CD4-positive, alpha-beta memory T cell (primary cell): ENCODE data around the gene SBK2. TPM values are rescaled to one million over a fixed set of nuclear protein-coding genes. Genes with fewer than 3 reads are reported as not detected.
"Not testable (repeated sequence)": the region's sequence is repeated elsewhere in the genome, so short reads cannot be mapped to it uniquely, and the experiment has no call there.

Source experiments
- CTCF ChIA-PET: fragments of 350-600 bp; sonication (Branson Sonifier 250); formaldehyde crosslinking; loops from one replicate; lab custom pipeline; 2021; ENCODE audit warnings: inconsistent platforms; ENCODE audit not compliant: partially characterized antibody; lab: Charles Lee
- POLR2A ChIA-PET: fragments of 350-600 bp; sonication (Branson Sonifier 250); formaldehyde crosslinking; loops from one replicate; lab custom pipeline; 2021; ENCODE audit not compliant: partially characterized antibody; lab: Charles Lee
- DNase-seq, 5 donors: peaks; one replicate each; pipeline versions ENCODE4 v3.0.0 to v3.0.0-alpha.2; 2020 to 2022; ENCODE audit warnings: mixed read lengths in 1 of 5
- H3K27ac ChIP-seq: one replicate; pipeline ENCODE4 v1.7.0; 2013; ENCODE audit warnings: low read depth, low read length
- H3K27me3 ChIP-seq: 2 replicates; pipeline ENCODE4 v1.7.0; 2013; ENCODE audit warnings: mild to moderate bottlenecking, low read length, moderate library complexity; ENCODE audit not compliant: insufficient read depth
- H3K36me3 ChIP-seq: 2 replicates; pipeline ENCODE4 v1.7.0; 2013; ENCODE audit warnings: mild to moderate bottlenecking, low read length, moderate library complexity; ENCODE audit not compliant: insufficient read depth
- H3K4me1 ChIP-seq: 2 replicates; pipeline ENCODE4 v1.7.0; 2013; ENCODE audit warnings: mild to moderate bottlenecking, low read length, moderate library complexity; ENCODE audit not compliant: insufficient read depth
- H3K4me3 ChIP-seq, 2 donors: one replicate each; pipeline ENCODE4 v1.7.0; 2013; ENCODE audit warnings: low read length in 2 of 2, mild to moderate bottlenecking in 1 of 2
- H3K9me3 ChIP-seq, 2 donors: one replicate each; pipeline ENCODE4 v1.7.0; 2013; ENCODE audit warnings: low read length in 2 of 2, control low read depth in 1 of 2; ENCODE audit not compliant: control insufficient read depth in 1 of 2
- H3K27ac Mint-ChIP-seq, 7 donors: one replicate each; pipeline ENCODE4 v1.8.0; 2020 to 2021; ENCODE audit warnings: mixed read lengths in 7 of 7, mild to moderate bottlenecking in 6 of 7, inconsistent platforms in 3 of 7, moderate library complexity in 3 of 7
- H3K27me3 Mint-ChIP-seq, 2 donors: one replicate each; pipeline ENCODE4 v1.8.0; 2020 to 2021; ENCODE audit warnings: mixed read lengths in 2 of 2
- H3K36me3 Mint-ChIP-seq, 2 donors: one replicate each; pipeline ENCODE4 v1.8.0; 2020 to 2021; ENCODE audit warnings: mixed read lengths in 2 of 2, inconsistent platforms in 1 of 2, mild to moderate bottlenecking in 1 of 2
- H3K4me1 Mint-ChIP-seq, 4 donors: one replicate each; pipeline ENCODE4 v1.8.0; 2020 to 2021; ENCODE audit warnings: mixed read lengths in 4 of 4, mild to moderate bottlenecking in 1 of 4
- H3K4me3 Mint-ChIP-seq, 8 donors: one replicate each; pipeline ENCODE4 v1.8.0; 2020 to 2021; ENCODE audit warnings: mixed read lengths in 8 of 8, mild to moderate bottlenecking in 7 of 8, moderate library complexity in 6 of 8, inconsistent platforms in 3 of 8
- H3K9me3 Mint-ChIP-seq, 8 donors: one replicate each; pipeline ENCODE4 v1.8.0; 2020 to 2021; ENCODE audit warnings: mixed read lengths in 8 of 8, mild to moderate bottlenecking in 5 of 8, inconsistent platforms in 3 of 8, moderate library complexity in 1 of 8
- intact Hi-C: fragments of 100-400 bp; cut with micrococcal nuclease; formaldehyde crosslinking; loops from one replicate; pipeline ENCODE4 v1.15.1; 2023
- polyA plus RNA-seq, 2 donors: library from polyadenylated mRNA; unstranded; fragments of 300-500 nt; fragmentation: Illumina TruSeq; gene quantifications; one replicate each; pipeline ENCODE4 v1.2.3, GENCODE V29; 2021
- total RNA-seq, 2 experiments: library from RNA; stranded (reverse); gene quantifications; one replicate each; pipeline ENCODE4 v1.2.3, GENCODE V29; 2021

The SBK2 gene
- total and polyA plus RNA-seq, 4 experiments from 2014 or later: not detected

GRCh38 chr19:55535173-55535964 lies 1.6 kb downstream of the SBK2 start:
- H3K9me3 Mint-ChIP-seq: no peaks in the 10 kb centered on the region
- ChIA-PET CTCF (interaction anchor here (0.6 kb wide), 1 partner anchor 98 kb away, joined by 3 read pairs; no protein-coding TSS in a partner anchor), POLR2A (no interaction called here)
- no peak overlapping the region for H3K27ac Mint-ChIP-seq
- H3K27me3 ChIP-seq: no peaks in the 10 kb centered on the region
- no peaks in the 10 kb centered on the region for H3K36me3 ChIP-seq
- no peaks in the 10 kb centered on the region for H3K4me1 Mint-ChIP-seq
- intact Hi-C loops: no loop called here
- no peaks in the 10 kb centered on the region for H3K9me3 ChIP-seq
- H3K36me3 Mint-ChIP-seq: no peaks in the 10 kb centered on the region
- DNase-seq: no peak
- H3K4me3 ChIP-seq: no peak overlapping the region
- H3K27me3 Mint-ChIP-seq: peaks cover 2 to 4% of the 10 kb centered on the region in 2 donors
- no peak overlapping the region for H3K27ac ChIP-seq
- no peaks in the 10 kb centered on the region for H3K4me1 ChIP-seq
- H3K4me3 Mint-ChIP-seq: no peak overlapping the region

GRCh38 chr19:55534280-55534679 lies 2.7 kb downstream of the SBK2 start:
- H3K27me3 ChIP-seq, H3K4me1 Mint-ChIP-seq, H3K4me1 ChIP-seq, H3K27ac ChIP-seq, H3K4me3 Mint-ChIP-seq, H3K9me3 ChIP-seq, H3K36me3 Mint-ChIP-seq, intact Hi-C loops, DNase-seq, H3K27ac Mint-ChIP-seq, POLR2A ChIA-PET, H3K4me3 ChIP-seq, H3K27me3 Mint-ChIP-seq, H3K9me3 Mint-ChIP-seq, H3K36me3 ChIP-seq: not testable (repeated sequence)
- CTCF ChIA-PET: interaction anchor here (0.6 to 1.0 kb wide), 2 partner anchors 18 to 99 kb away, joined by 3 read pairs; no protein-coding TSS in a partner anchor

GRCh38 chr19:55530996-55531395 lies 5.9 kb downstream of the SBK2 start:
- CTCF ChIA-PET: no interaction called here
- no peaks in the 10 kb centered on the region for H3K36me3 Mint-ChIP-seq
- H3K4me1 Mint-ChIP-seq: no peaks in the 10 kb centered on the region
- no peak for DNase-seq
- Histone ChIP-seq H3K27me3 (no peaks in the 10 kb centered on the region), H3K4me1 (no peaks in the 10 kb centered on the region), H3K9me3 (no peaks in the 10 kb centered on the region), H3K27ac (no peak overlapping the region), H3K36me3 (no peaks in the 10 kb centered on the region), H3K4me3 (no peak overlapping the region)
- H3K4me3 Mint-ChIP-seq: no peak overlapping the region
- no peaks in the 10 kb centered on the region for H3K9me3 Mint-ChIP-seq
- no peak overlapping the region for H3K27ac Mint-ChIP-seq
- peaks cover 2 to 4% of the 10 kb centered on the region in 2 donors for H3K27me3 Mint-ChIP-seq
- POLR2A ChIA-PET: no interaction called here
- intact Hi-C loops: no loop called here

GRCh38 chr19:55529636-55530234 lies 7.2 kb downstream of the SBK2 start:
- H3K4me1 ChIP-seq: no peaks in the 10 kb centered on the region
- H3K27ac ChIP-seq: no peak overlapping the region
- H3K4me3 ChIP-seq: no peak overlapping the region
- H3K27me3 Mint-ChIP-seq: peaks cover 2 to 5% of the 10 kb centered on the region in 2 donors
- H3K36me3 ChIP-seq: no peaks in the 10 kb centered on the region
- H3K27me3 ChIP-seq: no peaks in the 10 kb centered on the region
- no peak overlapping the region for H3K4me3 Mint-ChIP-seq
- H3K4me1 Mint-ChIP-seq: no peaks in the 10 kb centered on the region
- ChIA-PET POLR2A (no interaction called here), CTCF (no interaction called here)
- no peaks in the 10 kb centered on the region for H3K9me3 Mint-ChIP-seq
- no peak overlapping the region for H3K27ac Mint-ChIP-seq
- intact Hi-C loops: no loop called here
- no peaks in the 10 kb centered on the region for H3K36me3 Mint-ChIP-seq
- no peak for DNase-seq
- no peaks in the 10 kb centered on the region for H3K9me3 ChIP-seq

GRCh38 chr19:55528030-55528803 lies 8.7 kb downstream of the SBK2 start:
- H3K27me3 Mint-ChIP-seq: peaks cover 2 to 3% of the 10 kb centered on the region in 2 donors
- Histone ChIP-seq H3K36me3 (no peaks in the 10 kb centered on the region), H3K27ac (no peak overlapping the region), H3K4me1 (no peaks in the 10 kb centered on the region), H3K27me3 (no peaks in the 10 kb centered on the region), H3K4me3 (no peak overlapping the region), H3K9me3 (no peaks in the 10 kb centered on the region)
- intact Hi-C loops: no loop called here
- no peaks in the 10 kb centered on the region for H3K36me3 Mint-ChIP-seq
- DNase-seq: no peak
- ChIA-PET POLR2A (no interaction called here), CTCF (no interaction called here)
- H3K4me3 Mint-ChIP-seq: no peak overlapping the region
- no peaks in the 10 kb centered on the region for H3K9me3 Mint-ChIP-seq
- no peaks in the 10 kb centered on the region for H3K4me1 Mint-ChIP-seq
- no peak overlapping the region for H3K27ac Mint-ChIP-seq

DNA sequence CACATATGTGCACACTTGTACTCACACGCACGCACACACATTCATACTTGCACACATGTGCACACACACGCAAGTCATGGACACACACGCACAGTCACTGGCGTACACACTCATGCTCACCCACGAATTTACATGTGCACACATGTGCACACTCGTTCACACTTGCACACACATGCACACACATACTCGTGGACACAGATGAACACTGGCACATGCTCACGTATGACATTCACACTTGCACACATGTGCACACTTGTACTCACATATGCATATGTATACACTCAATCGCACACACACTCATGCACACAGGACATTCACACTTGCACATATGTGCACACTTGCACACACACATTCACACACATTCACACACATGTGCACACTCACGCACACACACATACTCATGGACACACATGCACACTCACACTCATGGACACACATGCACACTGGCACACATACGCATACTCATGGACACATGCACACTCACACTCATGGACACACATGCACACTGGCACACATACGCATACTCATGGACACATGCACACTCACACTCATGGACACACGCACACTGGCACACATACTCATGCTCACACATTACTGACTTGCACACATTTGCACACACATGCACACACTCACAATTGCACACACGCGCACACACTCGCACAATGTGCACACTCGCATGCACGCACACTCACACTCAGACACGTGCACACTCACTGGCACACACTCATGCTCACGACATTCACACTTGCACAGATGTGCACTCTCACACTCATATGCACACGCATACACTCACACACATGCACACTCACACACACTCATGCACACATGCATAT lies 9.5 kb downstream of the SBK2 start:
- H3K27me3 Mint-ChIP-seq: peaks cover 0 to 3% of the 10 kb centered on the region in 2 donors
- H3K4me1 Mint-ChIP-seq: no peaks in the 10 kb centered on the region
- POLR2A ChIA-PET: no interaction called here
- CTCF ChIA-PET: no interaction called here
- no peaks in the 10 kb centered on the region for H3K9me3 ChIP-seq
- H3K4me3 ChIP-seq: no peak overlapping the region
- H3K4me1 ChIP-seq: no peaks in the 10 kb centered on the region
- H3K27me3 ChIP-seq: no peaks in the 10 kb centered on the region
- no peaks in the 10 kb centered on the region for H3K9me3 Mint-ChIP-seq
- H3K27ac Mint-ChIP-seq: no peak overlapping the region
- H3K36me3 ChIP-seq: no peaks in the 10 kb centered on the region
- H3K36me3 Mint-ChIP-seq: no peaks in the 10 kb centered on the region
- H3K4me3 Mint-ChIP-seq: no peak overlapping the region
- no peak overlapping the region for H3K27ac ChIP-seq
- no peak for DNase-seq
- intact Hi-C loops: no loop called here
